Endometrial microvascular endothelial cells (primary cell): Measurements from ENCODE around the gene SPIRE1. TPM values are rescaled to one million over a fixed set of nuclear protein-coding genes. Genes with fewer than 3 reads are reported as not detected.

ENCODE experiments used
- in situ Hi-C: cut with HindIII; loops from 2 replicates; pipeline ENCODE4 v1.10.0; 2017; ENCODE audit warnings: low sequenced_read_pairs, low pct_unique_long_range_greater_than_20kb; ENCODE audit errors: inconsistent ontology term
- total RNA-seq: library from RNA; depleted of rRNA; stranded (reverse); fragments of >200 nt; gene quantifications from one replicate; pipeline ENCODE4 v1.2.3, GENCODE V29; 2015; ENCODE audit errors: inconsistent ontology term

The SPIRE1 gene
- total RNA-seq, 1 donor from 2014 or later: 32.3 TPM

- in situ Hi-C loops: no loop called here
These were observed 187.4 kb downstream of the SPIRE1 start for GRCh38 chr18:12470382-12471075.

- in situ Hi-C loops: no loop called here
These were observed 189.5 kb downstream of the SPIRE1 start for GRCh38 chr18:12468445-12468844.

GRCh38 chr18:12464731-12465130, 193.2 kb downstream of the SPIRE1 start:
- in situ Hi-C loops: no loop called here

DNA sequence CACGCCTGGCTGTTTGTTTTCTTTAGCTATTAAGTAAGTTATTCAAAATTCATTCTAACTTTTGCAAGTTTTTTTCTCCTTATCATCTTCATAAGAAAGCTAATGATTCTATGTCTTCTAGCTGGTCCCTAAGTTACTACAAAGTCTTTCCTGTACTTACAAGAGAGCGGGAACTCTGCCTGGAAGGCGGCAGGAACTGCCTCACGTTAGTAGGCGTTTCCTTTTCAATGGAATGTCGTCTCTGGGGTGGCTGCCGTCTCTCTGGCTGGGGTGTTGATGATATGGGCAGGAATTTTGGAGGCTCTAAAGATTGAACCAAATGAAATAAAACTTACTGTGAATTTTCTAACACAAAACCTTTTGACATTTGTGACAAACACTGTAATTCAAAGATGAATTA, 194.7 kb downstream of the SPIRE1 start:
- in situ Hi-C loops: no loop called here

- in situ Hi-C loops: no loop called here
These were observed 195.7 kb downstream of the SPIRE1 start for GRCh38 chr18:12462242-12462641.

- in situ Hi-C loops: no loop called here
These were observed 196.6 kb downstream of the SPIRE1 start for GRCh38 chr18:12461326-12461725.

DNA sequence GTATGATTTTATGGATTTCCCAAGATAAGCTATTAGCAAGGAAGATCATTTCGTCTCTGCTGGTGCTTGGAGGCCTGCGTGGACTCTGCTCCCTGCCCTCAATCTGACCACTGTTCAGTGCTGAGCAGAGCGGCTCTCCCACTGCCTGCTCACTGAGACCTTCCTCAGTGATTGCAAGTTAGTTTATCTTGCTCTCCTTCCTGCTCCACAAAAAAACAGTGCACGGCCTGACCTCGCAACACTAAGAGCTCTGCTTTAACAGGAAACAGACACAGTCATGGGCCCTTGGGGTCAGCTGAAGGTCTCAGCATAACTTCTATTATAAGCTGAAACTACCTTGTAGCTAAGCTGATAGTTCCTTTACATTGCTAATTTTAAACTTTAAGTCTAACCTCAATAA, 197.0 kb downstream of the SPIRE1 start:
- in situ Hi-C loops: no loop called here

DNA sequence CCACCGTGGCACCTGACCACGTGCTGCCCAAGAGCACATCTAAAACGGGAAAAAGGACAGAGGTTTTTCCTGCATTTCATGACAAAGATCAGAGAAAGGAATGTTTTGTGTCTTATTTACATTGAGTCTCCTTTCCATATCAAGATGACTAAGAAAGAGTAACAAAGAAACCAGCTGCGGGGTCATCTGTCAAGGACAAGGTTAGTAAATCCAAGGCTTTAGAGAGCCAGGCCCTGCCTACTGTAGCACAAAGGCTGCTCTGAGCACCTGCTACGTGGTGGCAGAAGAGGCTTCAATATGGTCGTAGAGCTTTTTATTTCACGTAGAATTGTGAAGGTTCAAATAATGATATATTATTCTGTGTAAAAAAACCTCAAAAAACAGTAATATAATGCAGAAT, 199.1 kb downstream of the SPIRE1 start:
- in situ Hi-C loops: no loop called here

DNA sequence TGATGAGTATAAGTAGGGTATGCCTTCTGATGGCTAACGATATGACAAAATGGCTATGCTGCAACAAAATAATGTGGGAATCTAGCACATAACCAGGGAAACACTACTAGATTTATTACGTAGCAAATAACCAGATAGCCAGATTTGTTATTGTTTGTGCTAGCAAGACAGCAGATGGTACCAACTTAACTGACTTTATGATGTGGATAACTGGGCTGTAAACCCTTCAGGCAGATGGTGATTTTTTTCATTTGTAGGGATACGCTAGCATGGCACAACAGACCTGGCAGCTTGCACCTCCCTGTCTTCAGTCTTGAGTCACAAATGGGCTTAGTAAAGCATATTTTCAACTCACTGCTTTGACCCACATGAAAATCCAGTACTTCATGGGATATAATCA, 201.5 kb downstream of the SPIRE1 start:
- in situ Hi-C loops: no loop called here

DNA sequence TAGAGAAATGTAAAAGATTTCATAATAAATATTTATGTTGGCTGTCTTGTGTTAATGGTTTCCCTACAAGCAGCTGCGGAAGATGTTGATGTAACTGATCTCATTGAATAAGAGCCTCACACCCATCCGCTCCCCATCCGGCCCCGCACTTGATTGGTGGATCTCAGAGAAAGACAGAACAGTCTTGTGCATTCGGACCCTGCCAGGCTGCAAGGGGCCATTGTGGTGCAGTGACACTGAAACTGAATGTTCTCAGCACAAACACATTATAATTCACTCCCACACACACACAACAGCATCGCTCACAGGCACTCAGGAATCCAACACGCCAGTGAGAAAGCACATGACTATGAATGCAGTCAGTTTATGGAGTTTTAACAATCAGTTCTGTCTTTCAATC, 202.4 kb downstream of the SPIRE1 start:
- in situ Hi-C loops: no loop called here

DNA sequence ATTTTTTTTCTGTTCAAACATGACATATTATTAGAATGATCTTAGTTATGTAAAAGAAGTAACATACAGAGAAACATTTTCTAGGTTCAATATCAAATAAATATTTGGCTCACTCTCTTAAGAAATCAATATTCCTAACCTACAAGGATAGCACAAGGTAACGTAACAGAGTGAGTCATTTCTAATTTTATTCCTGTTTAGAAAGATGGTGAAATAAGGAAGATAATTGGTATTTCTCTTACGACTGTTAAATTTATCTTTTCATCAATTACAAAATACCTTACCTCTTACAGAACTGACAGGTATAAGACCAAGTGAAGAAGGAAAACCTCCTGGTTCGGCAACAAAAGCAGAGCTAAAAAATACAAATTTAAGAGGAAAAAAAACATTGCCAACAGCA, 205.1 kb downstream of the SPIRE1 start:
- in situ Hi-C loops: no loop called here

- in situ Hi-C loops: no loop called here
These were observed 206.5 kb downstream of the SPIRE1 start for GRCh38 chr18:12451428-12451827.

DNA sequence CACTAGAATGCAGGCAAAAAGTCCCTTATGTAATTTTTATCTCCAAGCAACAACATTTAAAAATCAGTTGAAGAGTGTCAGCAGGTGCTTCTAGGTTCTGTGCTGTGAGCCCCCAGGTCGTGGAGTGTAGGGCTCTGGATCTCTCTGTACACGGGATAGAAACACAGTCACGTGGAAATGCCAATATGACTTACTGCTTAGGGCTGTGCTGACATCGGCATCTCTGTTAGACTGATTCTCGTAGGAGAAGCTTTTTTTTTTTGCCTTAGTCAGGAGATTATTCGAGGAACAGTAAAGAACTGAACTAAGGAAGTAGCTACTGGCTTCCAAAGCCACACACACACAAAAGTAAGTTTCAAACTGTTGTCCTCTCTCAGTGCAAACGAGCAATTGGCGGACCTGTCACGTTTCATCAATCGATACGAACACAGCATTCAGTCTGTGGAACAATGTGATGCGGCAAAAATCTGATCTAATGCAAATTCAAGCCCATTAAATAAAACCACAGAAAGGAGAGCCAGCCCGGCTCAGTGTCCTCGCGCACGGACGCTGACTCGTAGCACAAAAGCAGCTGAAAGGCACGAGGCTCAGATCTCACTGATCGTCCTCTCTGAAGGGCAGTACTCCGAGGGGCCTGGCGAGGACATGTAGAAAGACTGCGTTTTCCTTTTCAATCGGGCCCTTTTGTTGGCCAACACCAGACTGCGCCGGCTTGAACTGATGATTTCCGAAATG, 208.7 kb downstream of the SPIRE1 start:
- in situ Hi-C loops: no loop called here

DNA sequence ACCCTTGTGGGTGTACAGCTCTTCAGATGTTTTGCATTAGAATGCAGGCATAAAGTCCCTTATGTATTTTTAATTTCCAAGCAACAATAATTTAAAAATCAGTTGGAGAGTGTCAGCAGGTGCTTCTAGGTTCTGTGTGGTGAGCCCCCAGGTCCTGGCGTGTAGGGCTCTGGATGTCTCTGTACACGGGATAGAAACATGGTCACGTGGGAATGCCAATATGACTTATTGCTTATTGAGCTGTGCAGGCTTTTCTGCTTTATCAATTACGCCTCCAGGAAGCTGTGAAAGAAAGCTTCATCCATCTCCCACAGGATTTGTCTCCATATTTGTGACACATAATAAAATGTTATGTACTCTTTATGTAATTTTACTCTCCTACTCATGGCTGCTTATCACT, 212.4 kb downstream of the SPIRE1 start:
- in situ Hi-C loops: no loop called here

- in situ Hi-C loops: no loop called here
These were observed 214.4 kb downstream of the SPIRE1 start for GRCh38 chr18:12443551-12443950.

- in situ Hi-C loops: no loop called here
These were observed 215.0 kb downstream of the SPIRE1 start for GRCh38 chr18:12442946-12443345.

GRCh38 chr18:12441475-12442034, 216.4 kb downstream of the SPIRE1 start:
- in situ Hi-C loops: no loop called here

DNA sequence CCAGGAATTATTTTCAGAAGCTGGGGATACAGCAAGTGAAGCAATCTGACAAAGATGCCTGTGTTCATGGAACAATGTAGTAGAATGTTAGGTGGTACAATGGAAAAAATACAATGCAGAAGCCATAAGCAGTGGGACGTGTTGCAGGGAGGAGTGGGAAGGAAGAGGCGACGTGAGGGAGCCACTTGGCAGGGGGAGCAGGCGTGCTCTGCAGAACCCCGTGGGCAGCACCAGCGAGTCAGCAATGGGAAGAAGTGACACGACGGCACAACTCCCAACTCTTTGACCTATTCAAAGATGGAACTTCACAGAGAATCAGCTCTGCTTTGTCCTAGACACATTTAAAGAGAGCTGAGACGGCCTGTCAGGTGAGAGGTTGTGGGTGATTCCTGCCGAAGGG, 219.7 kb downstream of the SPIRE1 start:
- in situ Hi-C loops: no loop called here

- in situ Hi-C loops: no loop called here
These were observed 222.0 kb downstream of the SPIRE1 start for GRCh38 chr18:12435867-12436266.

GRCh38 chr18:12434541-12434929, 223.4 kb downstream of the SPIRE1 start:
- in situ Hi-C loops: no loop called here
